ENCODE measurements around the gene LPIN1. TPM values are rescaled to one million over a fixed set of nuclear protein-coding genes. Genes with fewer than 3 reads are reported as not detected.

LPIN1 gene
- total and polyA plus RNA-seq, 2 experiments from 2014 or later: 34.5 to 35.3 TPM

DNA sequence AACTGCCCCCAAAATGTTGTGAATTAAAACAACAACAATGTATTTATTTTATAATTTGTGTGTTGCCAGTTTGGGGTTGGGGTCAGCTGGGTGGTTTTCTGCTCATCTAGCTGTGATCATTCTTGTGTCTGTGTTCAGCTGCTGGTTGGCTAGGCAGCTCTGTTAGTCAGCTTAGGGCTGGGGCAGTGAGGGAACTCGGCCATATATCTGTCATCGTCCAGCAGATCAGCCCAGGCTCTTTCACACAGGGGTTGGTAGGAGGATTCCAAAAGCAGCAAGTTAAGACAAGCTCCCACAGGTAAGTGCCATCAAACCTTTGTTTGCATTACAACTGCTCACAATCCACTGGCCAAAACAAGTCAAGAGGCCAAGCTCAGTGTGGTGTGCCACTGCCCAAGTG, 121.5 kb downstream of the LPIN1 start:
- no peaks in the 10 kb centered on the region for H3K79me2 ChIP-seq
- TF ChIP-seq CTCF (IDR thresholded peaks at IDR 0.05; ENCODE audit: poor library complexity): no peak
- TF ChIP-seq EZH2phosphoT487 (IDR thresholded peaks at IDR 0.05; ENCODE audit: low read depth, severe bottlenecking, unreplicated experiment): no peak
- TF ChIP-seq EZH2 (IDR thresholded peaks at IDR 0.05; ENCODE audit: borderline replicate concordance): no peak
- H3K36me3 ChIP-seq (replicated peaks; ENCODE audit: insufficient read depth, low read depth): no peaks in the 10 kb centered on the region
- H3K27ac ChIP-seq: no peak overlapping the region
- H3K27me3 ChIP-seq: no peaks in the 10 kb centered on the region
- no peaks in the 10 kb centered on the region for H3K9me3 ChIP-seq (ENCODE audit: low read depth)
- H3K9me2 ChIP-seq (replicated peaks; ENCODE audit: insufficient read depth): no peaks in the 10 kb centered on the region
- H3K4me1 ChIP-seq (ENCODE audit: insufficient read depth): peaks cover under 1% of the 10 kb centered on the region
- DNase-seq (ENCODE audit: low spot score): no peak
- no peak overlapping the region for H2AFZ ChIP-seq
- H3K4me2 ChIP-seq: no peak overlapping the region
- no peaks in the 10 kb centered on the region for H4K20me1 ChIP-seq (ENCODE audit: insufficient read depth, poor library complexity, severe bottlenecking)
- no peak overlapping the region for H3K4me3 ChIP-seq
- WGBS (ENCODE audit: low lambda C conversion rate, missing lambda C conversion rate): 84% methylated on average over 2 of the region's 2 CpGs

GRCh38 chr2:11869391-11869991, 123.1 kb downstream of the LPIN1 start:
- no peaks in the 10 kb centered on the region for H3K79me2 ChIP-seq
- DNase-seq (ENCODE audit: low spot score): no peak
- H3K27me3 ChIP-seq: no peaks in the 10 kb centered on the region
- no peaks in the 10 kb centered on the region for H3K9me3 ChIP-seq (ENCODE audit: low read depth)
- no peak overlapping the region for H2AFZ ChIP-seq
- H3K9me2 ChIP-seq (replicated peaks; ENCODE audit: insufficient read depth): no peaks in the 10 kb centered on the region
- peaks cover 9% of the 10 kb centered on the region for H3K4me1 ChIP-seq (ENCODE audit: insufficient read depth)
- 86% methylated on average over 8 of the region's 8 CpGs for WGBS (ENCODE audit: low lambda C conversion rate, missing lambda C conversion rate)
- no peak overlapping the region for H3K4me2 ChIP-seq
- no peak overlapping the region for H3K27ac ChIP-seq
- TF ChIP-seq CTCF (IDR thresholded peaks at IDR 0.05; ENCODE audit: poor library complexity) (no peak), EZH2phosphoT487 (IDR thresholded peaks at IDR 0.05; ENCODE audit: low read depth, severe bottlenecking, unreplicated experiment) (no peak), EZH2 (IDR thresholded peaks at IDR 0.05; ENCODE audit: borderline replicate concordance) (no peak)
- no peak overlapping the region for H3K4me3 ChIP-seq
- no peaks in the 10 kb centered on the region for H4K20me1 ChIP-seq (ENCODE audit: insufficient read depth, poor library complexity, severe bottlenecking)
- H3K36me3 ChIP-seq (replicated peaks; ENCODE audit: insufficient read depth, low read depth): no peaks in the 10 kb centered on the region

DNA sequence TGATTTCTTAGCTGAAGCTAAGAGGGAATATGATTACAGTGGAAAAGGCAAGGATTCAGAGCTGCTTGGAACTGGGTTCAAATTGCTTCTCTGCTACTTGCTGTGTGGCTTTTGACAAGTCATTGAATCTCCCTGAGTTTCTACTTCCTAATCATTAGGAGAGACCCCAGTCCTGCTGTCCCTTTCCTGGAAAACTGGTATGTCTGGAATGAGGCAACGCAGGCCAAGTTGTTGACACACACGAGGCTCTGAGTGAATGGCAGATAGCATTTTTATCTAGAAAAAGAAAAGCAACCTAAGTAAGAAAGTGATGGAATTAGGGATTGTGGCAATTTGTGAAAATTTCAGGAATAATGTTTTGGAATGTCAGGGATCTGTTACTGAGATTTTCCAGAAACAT, 123.6 kb downstream of the LPIN1 start:
- 14% methylated on average over 2 of the region's 2 CpGs for WGBS (ENCODE audit: low lambda C conversion rate, missing lambda C conversion rate)
- H3K9me3 ChIP-seq (ENCODE audit: low read depth): no peaks in the 10 kb centered on the region

More for the DNA sequence above, 123.6 kb downstream of the LPIN1 start:
- Histone ChIP-seq H3K4me1 (ENCODE audit: insufficient read depth) (peaks cover 9% of the 10 kb centered on the region), H4K20me1 (ENCODE audit: insufficient read depth, poor library complexity, severe bottlenecking) (no peaks in the 10 kb centered on the region), H3K9me2 (replicated peaks; ENCODE audit: insufficient read depth) (no peaks in the 10 kb centered on the region), H3K4me2 (no peak overlapping the region), H3K27ac (no peak overlapping the region), H3K4me3 (no peak overlapping the region), H3K36me3 (replicated peaks; ENCODE audit: insufficient read depth, low read depth) (no peaks in the 10 kb centered on the region), H3K27me3 (no peaks in the 10 kb centered on the region), H3K79me2 (no peaks in the 10 kb centered on the region), H2AFZ (no peak overlapping the region)
- DNase-seq (ENCODE audit: low spot score): no peak
- TF ChIP-seq EZH2 (IDR thresholded peaks at IDR 0.05; ENCODE audit: borderline replicate concordance) (no peak), EZH2phosphoT487 (IDR thresholded peaks at IDR 0.05; ENCODE audit: low read depth, severe bottlenecking, unreplicated experiment) (no peak), CTCF (IDR thresholded peaks at IDR 0.05; ENCODE audit: poor library complexity) (no peak)
